H9 (cell line): Measurements from ENCODE around the gene OR2T29. TPM values are rescaled to one million over a fixed set of nuclear protein-coding genes. Genes with fewer than 3 reads are reported as not detected.

Experiments
- DNase-seq: peaks from one replicate; pipeline ENCODE4 v3.0.0-alpha.2; 2017
- H2AFZ ChIP-seq: one replicate; pipeline ENCODE4 v1.6.1; 2013; ENCODE audit warnings: mild to moderate bottlenecking, low read length, control low read depth, moderate library complexity
- H2AK5ac ChIP-seq: 2 replicates; pipeline ENCODE4 v1.6.1; 2013; ENCODE audit warnings: low read length, control low read depth, mixed read lengths; ENCODE audit not compliant: insufficient read length
- H2BK120ac ChIP-seq: one replicate; pipeline ENCODE4 v1.6.1; 2013; ENCODE audit warnings: low read depth, mild to moderate bottlenecking, low read length, control low read depth, inconsistent platforms; ENCODE audit not compliant: poor library complexity, severe bottlenecking
- H2BK12ac ChIP-seq: 2 replicates; pipeline ENCODE4 v1.6.1; 2013; ENCODE audit warnings: low read length, control low read depth, mixed read lengths, low read depth; ENCODE audit not compliant: insufficient read length
- H2BK15ac ChIP-seq: 2 replicates; pipeline ENCODE4 v1.6.1; 2013; ENCODE audit warnings: low read depth, low read length, control low read depth
- H2BK20ac ChIP-seq: one replicate; pipeline ENCODE4 v1.6.1; 2013; ENCODE audit warnings: low read depth, mild to moderate bottlenecking, low read length, control low read depth, inconsistent platforms; ENCODE audit not compliant: poor library complexity, severe bottlenecking
- H2BK5ac ChIP-seq: 2 replicates; pipeline ENCODE4 v1.6.1; 2013; ENCODE audit warnings: low read length, control low read depth, mixed read lengths; ENCODE audit not compliant: insufficient read length
- H3K14ac ChIP-seq: 2 replicates; pipeline ENCODE4 v1.6.1; 2013; ENCODE audit warnings: low read length, control low read depth; ENCODE audit not compliant: insufficient read depth
- H3K18ac ChIP-seq: 2 replicates; pipeline ENCODE4 v1.6.1; 2013; ENCODE audit warnings: low read depth, mild to moderate bottlenecking, mixed read lengths, low read length, control low read depth; ENCODE audit not compliant: insufficient read length
- H3K23ac ChIP-seq: 2 replicates; pipeline ENCODE4 v1.6.1; 2013; ENCODE audit warnings: low read length, control low read depth, mixed read lengths, low read depth; ENCODE audit not compliant: insufficient read length
- H3K23me2 ChIP-seq: 2 replicates; pipeline ENCODE4 v1.6.1; 2013; ENCODE audit warnings: low read depth, mild to moderate bottlenecking, mixed read lengths, low read length, control low read depth; ENCODE audit not compliant: insufficient read length, poor library complexity, severe bottlenecking
- H3K27ac ChIP-seq: 2 replicates; pipeline ENCODE4 v1.5.1; 2013; ENCODE audit warnings: low read length, control low read depth, mixed read lengths, low read depth; ENCODE audit not compliant: insufficient read length
- H3K27me3 ChIP-seq: 2 replicates; pipeline ENCODE4 v1.6.1; 2013; ENCODE audit warnings: low read length, control low read depth, inconsistent platforms; ENCODE audit not compliant: insufficient read depth
- H3K4ac ChIP-seq: 2 replicates; pipeline ENCODE4 v1.6.1; 2013; ENCODE audit warnings: low read depth, mild to moderate bottlenecking, control low read depth, inconsistent platforms, low read length, moderate library complexity
- H3K4me1 ChIP-seq: 2 replicates; pipeline ENCODE4 v1.6.1; 2013; ENCODE audit warnings: low read length, control low read depth, inconsistent platforms; ENCODE audit not compliant: insufficient read depth
- H3K4me2 ChIP-seq: 2 replicates; pipeline ENCODE4 v1.6.1; 2013; ENCODE audit warnings: low read length, control low read depth, mixed read lengths; ENCODE audit not compliant: insufficient read length, insufficient read depth
- H3K56ac ChIP-seq: 2 replicates; pipeline ENCODE4 v1.6.1; 2013; ENCODE audit warnings: low read depth, mild to moderate bottlenecking, mixed read lengths, low read length, control low read depth; ENCODE audit not compliant: insufficient read length
- H3K79me1 ChIP-seq: 2 replicates; pipeline ENCODE4 v1.6.1; 2013; ENCODE audit warnings: low read depth, mild to moderate bottlenecking, moderate library complexity, low read length, control low read depth, inconsistent platforms; ENCODE audit not compliant: insufficient read depth, poor library complexity, severe bottlenecking
- H3K79me2 ChIP-seq: 2 replicates; pipeline ENCODE4 v1.6.1; 2013; ENCODE audit warnings: low read length, control low read depth, inconsistent platforms; ENCODE audit not compliant: insufficient read depth
- H3K9ac ChIP-seq: 2 replicates; pipeline ENCODE4 v1.6.1; 2013; ENCODE audit warnings: low read length, control low read depth, mixed read lengths; ENCODE audit not compliant: insufficient read length; ENCODE audit errors: extremely low read depth
- H3K9me3 ChIP-seq: one replicate; pipeline ENCODE4 v1.6.1; 2013; ENCODE audit warnings: low read depth, low read length, inconsistent platforms; ENCODE audit not compliant: control insufficient read depth
- H3T11ph ChIP-seq: one replicate; pipeline ENCODE4 v1.6.1; 2013; ENCODE audit warnings: mild to moderate bottlenecking, low read length, control low read depth, inconsistent platforms
- H4K20me1 ChIP-seq: one replicate; pipeline ENCODE4 v1.6.1; 2013; ENCODE audit not compliant: control insufficient read depth, insufficient read length, insufficient read depth
- H4K5ac ChIP-seq: 2 replicates; pipeline ENCODE4 v1.6.1; 2013; ENCODE audit warnings: low read depth, mild to moderate bottlenecking, mixed read lengths, low read length, control low read depth; ENCODE audit not compliant: insufficient read length
- H4K8ac ChIP-seq: replicated peaks from 2 replicates; pipeline ENCODE4 v1.6.1; 2013; ENCODE audit warnings: low read length, control low read depth, mixed read lengths, low read depth; ENCODE audit not compliant: insufficient read length
- H4K91ac ChIP-seq: 2 replicates; pipeline ENCODE4 v1.6.1; 2013; ENCODE audit warnings: low read depth, mild to moderate bottlenecking, moderate library complexity, mixed read lengths, low read length, control low read depth; ENCODE audit not compliant: insufficient read length
- H3K27ac Mint-ChIP-seq, 3 experiments: 2 replicates in 2 of 3; 3 replicates in 1 of 3; pipeline ENCODE4 v1.8.0; 2020 to 2021; ENCODE audit warnings: mixed read lengths in 3 of 3, mild to moderate bottlenecking in 1 of 3, moderate library complexity in 1 of 3
- H3K27me3 Mint-ChIP-seq: 2 replicates; pipeline ENCODE4 v1.8.0; 2021; ENCODE audit warnings: low read depth, mild to moderate bottlenecking, moderate library complexity, mixed read lengths
- H3K36me3 Mint-ChIP-seq, 3 experiments: 2 replicates in 2 of 3; 3 replicates in 1 of 3; pipeline ENCODE4 v1.8.0; 2020 to 2021; ENCODE audit warnings: low read depth in 3 of 3, mixed read lengths in 3 of 3; ENCODE audit not compliant: insufficient read depth in 1 of 3
- H3K4me1 Mint-ChIP-seq, 2 experiments: 2 replicates each; pipeline ENCODE4 v1.8.0; 2020; ENCODE audit warnings: mixed read lengths in 2 of 2
- H3K4me3 Mint-ChIP-seq, 2 experiments: 2 replicates in 1 of 2; 3 replicates in 1 of 2; pipeline ENCODE4 v1.8.0; 2020 to 2021; ENCODE audit warnings: mild to moderate bottlenecking in 2 of 2, mixed read lengths in 2 of 2, moderate library complexity in 1 of 2
- H3K9me3 Mint-ChIP-seq, 2 experiments: 2 replicates in 1 of 2; 3 replicates in 1 of 2; pipeline ENCODE4 v1.8.0; 2020; ENCODE audit warnings: mild to moderate bottlenecking in 2 of 2, mixed read lengths in 2 of 2, moderate library complexity in 1 of 2
- WGBS: extraction: QIAGEN DNeasy Blood & Tissue Kit; methylation state at CpG from one replicate; pipeline ENCODE4 v1.1.7; 2013; ENCODE audit warnings: missing lambda C conversion rate, low lambda C conversion rate, mixed read lengths; ENCODE audit not compliant: insufficient read length; ENCODE audit errors: extremely low coverage; 5-methylcytosine and 5-hydroxymethylcytosine counted together
- total RNA-seq: library from RNA; stranded (reverse); gene quantifications from 2 replicates; pipeline ENCODE4 v1.2.1, GENCODE V29; 2021
- TF ChIP-seq, protein P1 (sequence below): fragments of 200-600 bp; sonication (generic); conservative IDR thresholded peaks from 3 replicates; pipeline ENCODE4 v1.8.0; 2021; ENCODE audit warnings: antibody characterized with exemption, mild to moderate bottlenecking

The OR2T29 gene
- total RNA-seq, 1 experiment from 2014 or later = not detected

DNA sequence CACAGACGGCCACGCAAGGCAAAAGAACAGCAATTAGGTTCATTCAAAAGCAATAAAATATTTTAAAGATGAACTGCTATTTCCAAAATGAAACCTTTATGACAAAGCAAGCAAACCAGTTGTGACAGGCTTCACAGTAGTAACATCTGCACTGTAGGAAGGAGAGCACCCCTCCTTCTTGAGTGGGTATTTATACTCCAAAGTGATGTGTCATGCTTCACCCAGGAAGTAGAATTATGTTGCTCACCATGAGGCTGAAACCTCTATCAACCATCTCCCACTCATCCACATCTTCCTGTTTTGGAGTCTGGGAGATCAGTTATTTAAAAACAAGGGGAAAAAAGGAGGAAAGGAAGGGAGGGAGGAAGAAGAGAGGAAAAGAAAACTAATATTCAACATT, 34.0 kb upstream of the OR2T29 start:
- TF ChIP-seq, protein P1, sequence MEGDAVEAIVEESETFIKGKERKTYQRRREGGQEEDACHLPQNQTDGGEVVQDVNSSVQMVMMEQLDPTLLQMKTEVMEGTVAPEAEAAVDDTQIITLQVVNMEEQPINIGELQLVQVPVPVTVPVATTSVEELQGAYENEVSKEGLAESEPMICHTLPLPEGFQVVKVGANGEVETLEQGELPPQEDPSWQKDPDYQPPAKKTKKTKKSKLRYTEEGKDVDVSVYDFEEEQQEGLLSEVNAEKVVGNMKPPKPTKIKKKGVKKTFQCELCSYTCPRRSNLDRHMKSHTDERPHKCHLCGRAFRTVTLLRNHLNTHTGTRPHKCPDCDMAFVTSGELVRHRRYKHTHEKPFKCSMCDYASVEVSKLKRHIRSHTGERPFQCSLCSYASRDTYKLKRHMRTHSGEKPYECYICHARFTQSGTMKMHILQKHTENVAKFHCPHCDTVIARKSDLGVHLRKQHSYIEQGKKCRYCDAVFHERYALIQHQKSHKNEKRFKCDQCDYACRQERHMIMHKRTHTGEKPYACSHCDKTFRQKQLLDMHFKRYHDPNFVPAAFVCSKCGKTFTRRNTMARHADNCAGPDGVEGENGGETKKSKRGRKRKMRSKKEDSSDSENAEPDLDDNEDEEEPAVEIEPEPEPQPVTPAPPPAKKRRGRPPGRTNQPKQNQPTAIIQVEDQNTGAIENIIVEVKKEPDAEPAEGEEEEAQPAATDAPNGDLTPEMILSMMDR = no peak
- H2BK15ac ChIP-seq = no peak overlapping the region
- no peak overlapping the region for H2AFZ ChIP-seq
- no peaks in the 10 kb centered on the region for H4K20me1 ChIP-seq
- no peak for DNase-seq
- no CpG with 5 or more reads among the region's 2 CpGs for WGBS
- H3K4ac ChIP-seq = no peak overlapping the region
- no peak overlapping the region for H3K18ac ChIP-seq
- H3K4me1 ChIP-seq = no peaks in the 10 kb centered on the region
- H2BK20ac ChIP-seq = no peak overlapping the region
- H3K27ac ChIP-seq = no peak overlapping the region
- no peak overlapping the region for H3K14ac ChIP-seq
- Mint-ChIP-seq H3K27me3 (no peaks in the 10 kb centered on the region; the same call in 1 of the 2 replicates), H3K27ac (no peak overlapping the region), H3K9me3 (peaks cover 71 to 78% of the 10 kb centered on the region in 2 experiments), H3K4me1 (no peaks in the 10 kb centered on the region), H3K36me3 (peaks cover 2 to 20% (median 6%) of the 10 kb centered on the region in 3 experiments; a peak in 3 of 7 replicates), H3K4me3 (no peak overlapping the region)
- H2AK5ac ChIP-seq = no peak overlapping the region
- H3K79me2 ChIP-seq = no peaks in the 10 kb centered on the region
- no peak overlapping the region for H3K56ac ChIP-seq
- H3K23ac ChIP-seq = no peak overlapping the region
- H3K23me2 ChIP-seq = no peaks in the 10 kb centered on the region
- H4K5ac ChIP-seq = no peak overlapping the region
- peaks cover 75% of the 10 kb centered on the region for H3K9me3 ChIP-seq
- no peak overlapping the region for H3K9ac ChIP-seq
- no peaks in the 10 kb centered on the region for H3K27me3 ChIP-seq
- no peak overlapping the region for H4K8ac ChIP-seq
- H3T11ph ChIP-seq = no peak overlapping the region
- no peak overlapping the region for H2BK5ac ChIP-seq
- H2BK12ac ChIP-seq = no peak overlapping the region
- no peak overlapping the region for H3K4me2 ChIP-seq
- no peaks in the 10 kb centered on the region for H3K79me1 ChIP-seq
- no peak overlapping the region for H4K91ac ChIP-seq
- no peak overlapping the region for H2BK120ac ChIP-seq
